ENCODE measurements around the gene PNPLA8. TPM values are rescaled to one million over a fixed set of nuclear protein-coding genes. Genes with fewer than 3 reads are reported as not detected.

The PNPLA8 gene
- polyA plus RNA-seq, 1 donor: 24.8 TPM

- no peak for DNase-seq (ENCODE audit: low read depth)
Measured at GRCh38 chr7:108442039-108442568, 83.8 kb downstream of the PNPLA8 start.

- DNase-seq (ENCODE audit: low read depth): no peak
Measured at GRCh38 chr7:108441392-108441955, 84.5 kb downstream of the PNPLA8 start.

- DNase-seq (ENCODE audit: low read depth): no peak
Measured at GRCh38 chr7:108440613-108441012, 85.3 kb downstream of the PNPLA8 start.

- DNase-seq (ENCODE audit: low read depth): no peak
Measured at GRCh38 chr7:108436906-108437305, 89.0 kb downstream of the PNPLA8 start.

- DNase-seq (ENCODE audit: low read depth): no peak
Measured at GRCh38 chr7:108434010-108434409, 91.9 kb downstream of the PNPLA8 start.

GRCh38 chr7:108431099-108431498 lies 94.8 kb downstream of the PNPLA8 start:
- DNase-seq (ENCODE audit: low read depth): no peak

- no peak for DNase-seq (ENCODE audit: low read depth)
Measured at GRCh38 chr7:108430664-108431063, 95.3 kb downstream of the PNPLA8 start.

- no peak for DNase-seq (ENCODE audit: low read depth)
Measured at GRCh38 chr7:108427766-108428165, 98.2 kb downstream of the PNPLA8 start.

- no peak for DNase-seq (ENCODE audit: low read depth)
Measured at GRCh38 chr7:108425714-108426275, 100.1 kb downstream of the PNPLA8 start.

GRCh38 chr7:108424013-108424412 lies 101.9 kb downstream of the PNPLA8 start:
- no peak for DNase-seq (ENCODE audit: low read depth)

GRCh38 chr7:108423089-108423989 lies 102.6 kb downstream of the PNPLA8 start:
- DNase-seq (ENCODE audit: low read depth): no peak

GRCh38 chr7:108421720-108422331 lies 104.1 kb downstream of the PNPLA8 start:
- no peak for DNase-seq (ENCODE audit: low read depth)

Other genes starting within 250 kb of the PNPLA8 start
- 34.9 TPM for gene NRCAM, start 69.7 kb downstream of the PNPLA8 start, polyA plus RNA-seq (ENCODE audit: insufficient read length)
- 19.5 TPM for gene THAP5, start 43.6 kb upstream of the PNPLA8 start, polyA plus RNA-seq (ENCODE audit: insufficient read length)
- 15.7 TPM for gene DNAJB9, start 43.7 kb upstream of the PNPLA8 start, polyA plus RNA-seq (ENCODE audit: insufficient read length)

All from forelimb muscle (tissue), 1 donor.